Bronchial epithelial cell (primary cell): ENCODE results near the gene WDR81. TPM values are rescaled to one million over a fixed set of nuclear protein-coding genes. Genes with fewer than 3 reads are reported as not detected.
A peak's percentile ranks its signal among the peaks of the same experiment; 100 is the strongest.
"Not testable (repeated sequence)": the region's sequence is repeated elsewhere in the genome, so short reads cannot be mapped to it uniquely, and the experiment has no call there.

ENCODE experiments used
- DNase-seq: peaks from one replicate; pipeline ENCODE4 v3.0.0-alpha.2; 2010; ENCODE audit warnings: low read depth
- FAIRE-seq: peaks from 2 replicates; lab custom pipeline; 2011; peaks lifted over from hg19 to GRCh38; lab: Jason Lieb, UNC
- H3K27me3 ChIP-seq: 2 replicates; pipeline ENCODE4 v1.5.1; 2011; ENCODE audit warnings: low read length; ENCODE audit not compliant: control insufficient read depth, insufficient read depth
- H3K36me3 ChIP-seq: 2 replicates; pipeline ENCODE4 v1.5.1; 2011; ENCODE audit warnings: low read length; ENCODE audit not compliant: control insufficient read depth, insufficient read depth
- H3K4me3 ChIP-seq: 2 replicates; pipeline ENCODE4 v1.5.1; 2011; ENCODE audit warnings: mild to moderate bottlenecking, low read depth, low read length, control low read depth
- CTCF ChIP-seq: IDR thresholded peaks from 2 replicates; pipeline ENCODE4 v1.5.1; 2011; ENCODE audit warnings: mild to moderate bottlenecking, moderate library complexity, low read length, control low read depth, inconsistent platforms; ENCODE audit not compliant: insufficient read depth, severe bottlenecking
- total RNA-seq: library from RNA; depleted of rRNA; stranded (reverse); fragments of >200 nt; gene quantifications from 2 replicates; pipeline ENCODE4 v1.2.1, GENCODE V29; 2014

Gene WDR81
- total RNA-seq, 1 donor from 2014 or later, result 21.6 TPM

- Histone ChIP-seq H3K4me3 (no peak overlapping the region), H3K27me3 (no peaks in the 10 kb centered on the region), H3K36me3 (peaks cover 12% of the 10 kb centered on the region)
- TF ChIP-seq CTCF, result no peak
- no peak for FAIRE-seq
- no peak for DNase-seq
Measured at GRCh38 chr17:1766382-1767135, 42.1 kb downstream of the WDR81 start.

- FAIRE-seq (no peak), DNase-seq (no peak)
- TF ChIP-seq CTCF, result no peak
- Histone ChIP-seq H3K36me3 (peaks cover 15% of the 10 kb centered on the region), H3K4me3 (no peak overlapping the region), H3K27me3 (no peaks in the 10 kb centered on the region)
Measured at GRCh38 chr17:1767358-1767757, 42.9 kb downstream of the WDR81 start.

- peak; percentile 99 for DNase-seq
- H3K36me3 ChIP-seq, result peaks cover 19% of the 10 kb centered on the region
- peak; percentile 60 for FAIRE-seq
- peak; percentile 3 for TF ChIP-seq CTCF
- H3K4me3 ChIP-seq, result no peak overlapping the region
- H3K27me3 ChIP-seq, result no peaks in the 10 kb centered on the region
Measured at GRCh38 chr17:1769822-1770477, 45.4 kb downstream of the WDR81 start.

- H3K36me3 ChIP-seq, result peaks cover 30% of the 10 kb centered on the region
- H3K27me3 ChIP-seq, H3K4me3 ChIP-seq, FAIRE-seq: not testable (repeated sequence)
- DNase-seq, result peak; percentile 67
Measured at GRCh38 chr17:1773000-1773695, 48.6 kb downstream of the WDR81 start.

- Histone ChIP-seq H3K27me3 (no peaks in the 10 kb centered on the region), H3K36me3 (peaks cover 34% of the 10 kb centered on the region), H3K4me3 (no peak overlapping the region)
- FAIRE-seq, result no peak
- no peak for DNase-seq
- no peak for TF ChIP-seq CTCF
Measured at GRCh38 chr17:1773696-1774181, 49.2 kb downstream of the WDR81 start.
